HG03097 (cell line): ENCODE measurements around the gene PRKAG2.

Source experiments
- ATAC-seq: cut with Tn5 transposase; IDR thresholded peaks from one replicate; pipeline ENCODE4 v1.9.1; 2021; ENCODE audit not compliant: unreplicated experiment, low FRiP score

The PRKAG2 gene

GRCh38 chr7:151719031-151719896 is 157.7 kb downstream of the PRKAG2 start:
- ATAC-seq: no peak

- ATAC-seq: no peak
Measured at GRCh38 chr7:151717918-151718317, 159.0 kb downstream of the PRKAG2 start.

GRCh38 chr7:151717415-151717814 is 159.5 kb downstream of the PRKAG2 start:
- no peak for ATAC-seq

- ATAC-seq: no peak
Measured at GRCh38 chr7:151716323-151716722, 160.6 kb downstream of the PRKAG2 start.

GRCh38 chr7:151715666-151716315 is 161.1 kb downstream of the PRKAG2 start:
- no peak for ATAC-seq

GRCh38 chr7:151714201-151714600 is 162.7 kb downstream of the PRKAG2 start:
- no peak for ATAC-seq

GRCh38 chr7:151712810-151713125 is 164.1 kb downstream of the PRKAG2 start:
- no peak for ATAC-seq

GRCh38 chr7:151711906-151712809 is 164.8 kb downstream of the PRKAG2 start:
- ATAC-seq: no peak

- ATAC-seq: no peak
Measured at GRCh38 chr7:151711435-151711872, 165.5 kb downstream of the PRKAG2 start.

GRCh38 chr7:151710646-151711434 is 166.1 kb downstream of the PRKAG2 start:
- no peak for ATAC-seq

- ATAC-seq: no peak
Measured at GRCh38 chr7:151710121-151710640, 166.7 kb downstream of the PRKAG2 start.

GRCh38 chr7:151709141-151710038 is 167.5 kb downstream of the PRKAG2 start:
- ATAC-seq: no peak

- ATAC-seq: no peak
Measured at GRCh38 chr7:151708610-151709009, 168.3 kb downstream of the PRKAG2 start.

GRCh38 chr7:151707757-151708156 is 169.2 kb downstream of the PRKAG2 start:
- ATAC-seq: no peak

GRCh38 chr7:151707105-151707469 is 169.8 kb downstream of the PRKAG2 start:
- no peak for ATAC-seq

- no peak for ATAC-seq
Measured at GRCh38 chr7:151706277-151707104, 170.4 kb downstream of the PRKAG2 start.

GRCh38 chr7:151705636-151706276 is 171.2 kb downstream of the PRKAG2 start:
- ATAC-seq: no peak
